ENCODE results near the gene C22orf15.
A peak's percentile ranks its signal among the peaks of the same experiment; 100 is the strongest.

Gene C22orf15, protein sequence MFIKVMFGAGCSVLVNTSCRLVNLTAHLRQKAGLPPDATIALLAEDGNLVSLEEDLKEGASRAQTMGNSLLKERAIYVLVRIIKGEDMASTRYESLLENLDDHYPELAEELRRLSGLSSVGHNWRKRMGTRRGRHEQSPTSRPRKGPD

DNA sequence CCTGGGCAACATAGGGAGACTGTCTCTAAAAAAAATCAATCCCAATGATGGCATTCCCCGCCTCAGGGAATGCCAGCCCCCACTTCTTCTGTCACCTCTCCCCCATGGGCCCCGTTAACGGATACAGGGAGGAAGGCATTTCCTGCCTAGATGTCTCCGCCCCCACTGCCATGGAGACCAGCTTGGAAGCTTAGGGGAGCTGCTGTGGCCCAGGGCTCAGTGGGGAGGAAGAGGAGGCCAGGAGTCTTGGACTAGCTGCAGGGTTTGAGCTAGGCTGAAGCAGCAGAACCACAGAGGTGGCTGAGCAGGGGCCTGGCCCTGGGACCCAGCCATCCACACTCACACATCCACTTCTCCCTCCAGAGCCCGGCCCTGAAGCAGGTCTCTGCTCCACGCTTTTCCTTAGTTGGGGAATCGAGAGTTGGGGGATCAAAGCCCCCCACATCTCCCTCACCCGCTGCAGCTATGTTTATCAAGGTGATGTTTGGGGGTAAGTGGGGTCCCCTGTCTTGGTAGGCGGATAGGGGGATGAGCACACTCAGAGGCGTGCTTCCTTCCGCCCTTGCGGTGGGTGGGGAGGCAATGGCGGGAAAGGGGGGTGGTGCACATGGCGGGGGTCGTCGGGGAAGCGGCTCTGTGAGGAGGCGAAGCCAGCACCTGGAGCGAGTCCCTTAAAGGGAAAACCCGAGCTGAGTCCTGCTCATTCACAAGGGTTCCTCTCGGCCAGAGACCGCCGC, at the start of gene C22orf15:
Gene C22orf15, plus strand, starts transcription at position 149 of the 737 bp plus-strand sequence. Its CDS starts 317 bp downstream, at position 466.
- no peak within 1 kb of the TSS for H3K27ac ChIP-seq
- TF ChIP-seq, protein P1, sequence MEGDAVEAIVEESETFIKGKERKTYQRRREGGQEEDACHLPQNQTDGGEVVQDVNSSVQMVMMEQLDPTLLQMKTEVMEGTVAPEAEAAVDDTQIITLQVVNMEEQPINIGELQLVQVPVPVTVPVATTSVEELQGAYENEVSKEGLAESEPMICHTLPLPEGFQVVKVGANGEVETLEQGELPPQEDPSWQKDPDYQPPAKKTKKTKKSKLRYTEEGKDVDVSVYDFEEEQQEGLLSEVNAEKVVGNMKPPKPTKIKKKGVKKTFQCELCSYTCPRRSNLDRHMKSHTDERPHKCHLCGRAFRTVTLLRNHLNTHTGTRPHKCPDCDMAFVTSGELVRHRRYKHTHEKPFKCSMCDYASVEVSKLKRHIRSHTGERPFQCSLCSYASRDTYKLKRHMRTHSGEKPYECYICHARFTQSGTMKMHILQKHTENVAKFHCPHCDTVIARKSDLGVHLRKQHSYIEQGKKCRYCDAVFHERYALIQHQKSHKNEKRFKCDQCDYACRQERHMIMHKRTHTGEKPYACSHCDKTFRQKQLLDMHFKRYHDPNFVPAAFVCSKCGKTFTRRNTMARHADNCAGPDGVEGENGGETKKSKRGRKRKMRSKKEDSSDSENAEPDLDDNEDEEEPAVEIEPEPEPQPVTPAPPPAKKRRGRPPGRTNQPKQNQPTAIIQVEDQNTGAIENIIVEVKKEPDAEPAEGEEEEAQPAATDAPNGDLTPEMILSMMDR (IDR thresholded peaks at IDR 0.05), result no peak
- H3K4me3 ChIP-seq, result peak within 1 kb of the TSS; percentile 4
- no peak for DNase-seq (ENCODE audit: low spot score)

DNA sequence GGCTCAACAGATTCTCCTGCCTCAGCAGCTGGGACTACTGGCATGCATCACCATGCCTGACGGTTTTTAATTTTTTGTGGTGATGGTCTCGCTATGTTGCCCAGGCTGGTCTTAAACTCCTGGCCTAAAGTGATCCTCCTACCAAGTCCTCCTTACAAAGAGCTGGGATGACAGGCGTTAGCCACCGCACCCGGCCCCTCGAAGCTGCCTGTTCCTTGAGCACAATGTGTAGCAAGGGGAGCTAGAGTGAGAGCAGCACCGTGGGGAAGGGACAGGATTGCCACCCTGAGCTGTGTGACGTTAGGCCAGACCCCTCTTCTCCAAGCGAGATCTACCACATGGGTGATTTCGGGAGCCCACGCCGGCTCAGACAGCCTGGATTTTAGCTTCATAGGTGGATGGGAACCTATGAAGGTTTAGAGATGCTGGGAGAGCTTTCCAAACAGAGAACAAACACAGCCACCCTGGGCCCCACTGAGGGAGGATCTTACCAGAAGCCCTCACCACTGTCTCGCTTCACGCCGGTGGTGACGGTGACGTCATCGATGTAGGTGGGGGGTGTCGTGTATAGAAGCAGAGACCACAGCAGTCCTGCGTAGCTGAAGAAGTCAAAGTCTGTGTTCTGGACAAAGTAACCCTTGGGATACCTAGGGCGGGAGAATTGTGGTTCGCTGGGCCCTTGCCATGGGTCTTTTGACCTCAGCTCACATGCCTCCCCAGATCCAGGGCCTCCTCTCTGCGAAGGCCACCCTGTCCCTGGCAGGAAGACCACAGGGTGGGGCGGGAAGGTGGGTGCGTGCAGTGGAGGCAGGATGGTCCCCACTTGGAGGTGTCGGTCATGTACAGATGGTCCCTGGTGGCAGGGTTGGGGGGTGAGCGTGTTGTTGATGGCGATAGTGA, 48.8 kb upstream of the C22orf15 start:
- Histone ChIP-seq H3K27ac (no peak overlapping the region), H3K4me3 (no peak overlapping the region)
- TF ChIP-seq, protein P1 (IDR thresholded peaks at IDR 0.05), result no peak
- DNase-seq (ENCODE audit: low spot score), result no peak

DNA sequence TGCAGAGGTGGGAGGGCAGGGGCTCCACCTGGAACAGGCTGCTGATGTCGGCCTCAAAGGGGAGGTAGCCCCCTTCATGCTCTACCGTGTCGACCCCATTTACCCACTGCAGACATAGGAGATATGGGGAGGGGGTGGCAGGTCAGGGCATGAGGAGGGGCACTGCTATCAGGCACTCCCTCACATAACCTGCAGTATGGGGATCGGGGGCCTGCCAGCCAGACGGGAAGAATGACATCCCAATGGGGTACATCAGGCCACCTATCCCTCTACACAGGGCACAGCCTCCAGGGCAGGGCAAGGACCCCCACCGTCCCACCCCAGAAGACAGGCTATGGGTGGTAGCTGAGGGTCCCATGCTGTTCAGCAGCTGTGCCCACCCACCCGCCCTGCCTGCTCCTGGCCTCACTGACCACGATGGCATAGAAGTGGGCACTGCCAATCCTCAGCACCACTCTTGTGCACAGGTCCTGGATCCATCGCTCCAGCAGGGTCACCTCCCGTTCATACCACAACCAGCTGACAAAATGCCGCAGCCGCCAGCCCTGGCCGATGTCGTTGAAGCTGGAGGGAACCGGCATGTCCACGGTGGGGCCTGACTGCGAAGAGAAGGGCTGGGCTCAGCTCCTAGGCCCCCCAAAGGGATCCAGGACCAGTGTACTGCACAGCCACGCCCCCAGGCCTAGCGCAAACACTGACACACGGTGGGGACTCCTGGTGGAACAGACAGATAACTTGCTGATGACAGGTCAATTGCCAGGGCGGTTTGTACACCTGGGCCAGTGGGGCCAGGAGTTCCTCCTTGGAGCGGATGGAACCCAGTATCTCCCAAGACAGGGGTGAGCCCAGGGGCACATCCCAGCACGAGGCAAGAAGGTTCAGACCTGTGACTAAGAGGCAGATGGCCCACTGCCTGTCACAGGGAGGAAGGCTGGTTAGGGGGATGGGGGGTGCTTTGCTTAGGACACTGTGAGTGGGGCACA, 47.9 kb upstream of the C22orf15 start:
- no peak overlapping the region for H3K27ac ChIP-seq
- TF ChIP-seq, protein P1 (IDR thresholded peaks at IDR 0.05), result no peak
- H3K4me3 ChIP-seq, result no peak overlapping the region
- no peak for DNase-seq (ENCODE audit: low spot score)

DNA sequence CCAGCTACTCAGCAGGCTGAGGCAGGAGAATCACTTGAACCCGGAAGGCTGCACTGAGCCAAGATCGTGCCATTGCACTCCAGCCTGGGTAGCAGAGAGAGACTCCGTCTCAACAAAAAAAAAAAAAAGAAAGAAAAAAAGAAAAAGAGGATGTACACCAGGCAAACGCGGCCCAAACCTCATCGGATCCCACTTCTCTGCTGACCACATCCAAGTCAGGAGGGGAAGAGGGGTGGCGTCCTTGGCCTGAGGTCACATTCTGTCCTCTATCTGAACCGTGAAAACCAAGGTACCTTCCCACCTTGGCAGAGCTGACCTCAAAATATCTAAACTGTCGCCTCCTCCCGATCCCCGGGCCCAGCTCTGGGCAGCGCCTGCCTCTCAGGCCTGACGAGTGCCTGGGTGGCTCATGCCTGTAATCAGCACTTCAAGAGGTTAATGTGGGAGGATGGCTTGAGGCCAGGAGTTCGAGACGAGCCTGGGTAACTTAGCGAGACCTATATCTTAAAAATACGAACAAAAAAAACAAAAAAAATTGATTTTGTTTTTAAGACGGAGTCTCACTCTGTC, 46.9 kb upstream of the C22orf15 start:
- TF ChIP-seq, protein P1 (IDR thresholded peaks at IDR 0.05), result no peak
- no peak for DNase-seq (ENCODE audit: low spot score)
- Histone ChIP-seq H3K4me3 (peak overlapping the region; percentile 79), H3K27ac (no peak overlapping the region)

DNA sequence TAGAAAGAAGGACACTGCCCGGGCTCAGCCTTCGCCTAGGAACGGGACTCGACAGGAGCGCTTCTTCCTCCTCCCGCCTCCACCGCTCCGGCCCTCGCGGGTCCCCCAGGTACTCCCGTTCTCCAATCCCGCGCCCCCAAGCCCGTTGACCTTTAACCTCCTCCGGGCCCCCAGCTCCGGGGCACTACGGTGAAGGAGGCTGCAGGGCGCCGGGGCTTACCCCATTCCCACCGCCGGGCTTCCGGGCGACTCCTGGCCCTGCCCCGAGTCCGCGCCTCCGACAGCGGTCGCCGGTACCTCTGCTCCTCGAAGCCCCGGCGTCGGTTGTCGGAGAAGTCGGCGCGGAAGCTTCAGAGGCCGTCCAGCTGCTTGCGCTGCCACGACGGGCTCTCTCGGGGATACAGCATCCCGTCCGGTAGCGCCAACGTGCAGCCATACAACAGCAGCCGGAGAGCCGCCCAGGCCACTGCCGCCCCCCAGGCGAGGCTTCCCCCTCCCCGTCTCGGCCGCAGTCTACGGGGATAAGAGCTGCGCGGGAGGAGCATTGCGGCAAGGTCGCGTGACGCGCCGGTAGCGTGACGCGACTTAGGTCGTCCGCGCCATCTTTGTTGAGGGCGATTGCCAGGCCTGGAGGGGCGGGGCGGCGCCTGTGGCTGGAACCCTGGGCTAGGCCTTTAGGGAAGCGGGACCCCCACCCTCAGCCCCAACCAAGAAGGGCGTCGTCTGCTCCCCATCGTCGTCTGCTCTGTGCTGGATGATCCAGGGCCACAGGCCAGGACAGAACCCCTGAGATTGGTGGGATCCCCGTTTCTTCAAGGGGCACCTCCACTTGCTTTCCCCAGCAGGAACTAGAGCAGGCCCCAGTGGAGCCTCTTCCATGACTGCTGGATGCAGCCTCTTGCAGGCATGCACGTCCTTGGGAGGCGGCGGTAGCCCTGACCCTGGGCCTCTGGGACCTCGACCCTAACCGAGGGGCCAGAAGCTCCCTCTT, 45.7 kb upstream of the C22orf15 start:
- TF ChIP-seq, protein P1 (IDR thresholded peaks at IDR 0.05), result no peak
- peak overlapping the region; percentile 16 to 64 for H3K27ac ChIP-seq

More for the DNA sequence above, 45.7 kb upstream of the C22orf15 start:
- peak overlapping the region; percentile 79 for H3K4me3 ChIP-seq
- DNase-seq (ENCODE audit: low spot score), result peak; percentile 89
